GM12801 (cell line): ENCODE results near the gene RASEF.

Experiments
- CTCF ChIP-seq: IDR thresholded peaks from one replicate; pipeline ENCODE4 v1.5.1; 2011; ENCODE audit warnings: control low read depth; ENCODE audit not compliant: insufficient read length; ENCODE audit errors: extremely low read depth

The RASEF gene

DNA sequence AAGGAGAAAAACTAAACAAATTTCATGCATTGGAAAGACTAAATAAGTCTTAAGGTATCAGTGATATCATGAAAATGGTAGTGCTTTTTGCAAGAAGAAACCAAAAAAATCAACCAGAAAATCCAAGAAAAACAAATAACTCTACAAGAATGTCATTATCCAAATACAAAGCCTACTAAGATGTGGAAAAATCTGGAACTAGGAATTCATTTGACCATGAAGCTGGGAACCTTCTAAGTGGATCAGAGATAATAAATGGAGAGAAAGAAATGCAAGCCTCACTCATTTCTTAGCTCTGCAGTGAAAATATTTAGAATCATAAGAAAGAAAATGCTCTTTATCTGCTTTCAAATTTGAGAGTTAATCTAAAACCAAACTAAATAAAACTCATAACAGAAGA lies 51.3 kb downstream of the RASEF start:
- no peak for TF ChIP-seq CTCF

DNA sequence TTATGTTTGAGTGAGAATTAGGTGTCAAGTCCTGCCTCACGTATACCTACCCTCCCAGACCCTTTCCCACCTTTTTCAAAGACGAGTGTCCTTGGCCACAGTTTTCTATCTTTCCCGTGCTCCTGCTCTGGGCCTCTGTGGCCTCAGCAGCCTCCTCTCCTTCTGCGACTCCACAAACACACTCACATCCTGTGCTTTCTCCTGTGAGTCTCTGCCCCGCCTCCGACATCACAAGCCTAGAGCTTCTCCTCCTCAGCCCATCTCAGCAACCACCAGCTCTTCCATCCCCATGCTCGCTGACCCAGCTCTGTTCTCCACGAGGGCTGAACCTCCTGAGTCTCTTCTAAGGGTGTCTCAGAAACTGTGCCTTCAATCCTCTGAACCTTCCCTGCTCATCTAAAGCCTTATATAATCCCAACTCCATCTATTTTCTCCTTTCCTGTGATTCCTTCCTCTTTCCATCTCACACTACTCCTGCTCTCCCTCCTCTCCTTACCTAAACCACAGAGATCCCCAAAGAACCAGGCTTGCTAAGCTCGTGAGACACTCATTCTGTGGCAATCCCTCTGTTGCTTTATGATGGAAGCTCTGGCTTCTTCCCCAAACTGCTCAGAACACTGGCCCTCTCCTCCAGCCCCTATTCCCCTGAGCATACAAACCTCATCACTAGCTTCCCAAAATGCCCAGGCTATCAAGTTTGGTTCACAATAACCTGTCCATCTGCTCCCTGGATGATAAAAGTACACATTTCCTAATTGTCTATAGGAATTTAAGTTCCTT lies 55.2 kb downstream of the RASEF start:
- TF ChIP-seq CTCF = no peak

GRCh38 chr9:83006378-83006777 lies 56.6 kb downstream of the RASEF start:
- no peak for TF ChIP-seq CTCF

- TF ChIP-seq CTCF = no peak
Observed at GRCh38 chr9:83005963-83006362, 57.0 kb downstream of the RASEF start.

DNA sequence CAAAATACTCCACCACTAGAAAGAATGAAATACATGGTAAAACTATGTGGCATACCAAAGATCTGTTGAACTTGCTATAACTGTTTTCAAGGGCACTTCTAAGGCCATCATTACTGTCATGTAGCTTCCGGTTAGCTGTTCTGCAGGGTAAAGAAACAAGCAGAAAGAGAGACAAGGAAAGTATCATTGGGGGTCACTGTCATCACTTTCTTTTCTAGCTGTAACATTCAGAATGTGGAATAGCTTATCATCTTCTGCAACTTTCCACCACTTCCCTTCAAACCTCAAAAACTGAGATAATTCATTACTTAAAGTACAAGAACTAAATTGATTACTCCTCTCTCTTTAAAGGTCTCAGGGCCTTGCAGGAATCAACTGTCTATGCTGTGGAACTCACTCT lies 57.6 kb downstream of the RASEF start:
- TF ChIP-seq CTCF = no peak

GRCh38 chr9:83002329-83002728 lies 60.6 kb downstream of the RASEF start:
- no peak for TF ChIP-seq CTCF

DNA sequence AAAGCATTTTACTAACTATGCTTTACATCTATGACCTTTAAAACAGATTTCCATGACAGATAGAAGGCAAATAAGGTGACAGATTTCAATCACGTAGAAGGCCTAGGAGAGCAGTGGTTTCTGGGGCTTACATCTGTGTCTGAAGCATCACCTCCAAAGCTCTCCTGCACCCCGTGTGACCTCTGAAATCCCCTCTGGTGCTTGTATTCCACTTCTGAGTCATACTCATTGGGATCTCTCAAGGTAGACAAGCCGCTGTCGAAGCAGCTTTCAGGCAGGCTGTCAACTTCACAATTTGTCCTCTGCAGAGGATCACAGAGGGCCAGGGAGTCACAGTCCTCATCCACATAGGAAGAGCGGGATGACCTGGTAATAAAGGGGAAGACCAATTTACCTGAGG lies 62.2 kb downstream of the RASEF start:
- no peak for TF ChIP-seq CTCF

GRCh38 chr9:82998409-82998808 lies 64.5 kb downstream of the RASEF start:
- TF ChIP-seq CTCF = no peak
